Nucleus accumbens (tissue), 56 donors: ENCODE results near the gene ITGB5.

Experiments
- DNase-seq, 56 donors: peaks; one replicate each; lab custom pipeline; 2025; lab: John Stamatoyannopoulos, UW

The ITGB5 gene

GRCh38 chr3:124776856-124777255 lies 110.3 kb downstream of the ITGB5 start:
- no peak for DNase-seq

GRCh38 chr3:124775877-124776276 lies 111.3 kb downstream of the ITGB5 start:
- DNase-seq: no peak

DNA sequence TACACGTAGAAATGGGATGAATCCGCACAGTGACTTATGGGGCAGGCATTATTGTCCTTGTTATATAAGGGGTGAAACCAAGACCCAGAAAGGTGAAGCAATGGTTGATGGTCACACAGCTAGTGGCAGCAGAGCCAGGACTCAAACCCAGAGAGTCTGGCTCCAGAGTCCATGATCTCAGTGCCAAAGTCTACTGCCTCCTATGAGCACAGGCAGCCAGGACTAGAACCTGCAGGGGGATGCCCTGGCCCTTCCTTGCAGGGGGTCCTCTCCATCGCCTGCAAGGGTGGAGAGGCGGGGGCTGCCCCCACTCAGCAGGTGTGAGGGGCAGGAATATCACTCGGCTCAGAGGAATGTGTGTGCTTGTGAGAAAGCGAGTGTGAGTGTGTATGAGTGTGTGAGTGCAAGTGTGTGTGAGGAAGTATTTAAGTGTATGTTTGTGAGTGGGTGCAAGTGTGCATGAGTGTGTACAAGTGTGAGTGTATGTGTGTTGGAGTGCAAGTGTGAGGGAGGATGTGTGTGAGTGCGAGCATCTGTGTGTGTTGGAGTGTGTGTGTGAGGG lies 112.2 kb downstream of the ITGB5 start:
- DNase-seq: no peak

DNA sequence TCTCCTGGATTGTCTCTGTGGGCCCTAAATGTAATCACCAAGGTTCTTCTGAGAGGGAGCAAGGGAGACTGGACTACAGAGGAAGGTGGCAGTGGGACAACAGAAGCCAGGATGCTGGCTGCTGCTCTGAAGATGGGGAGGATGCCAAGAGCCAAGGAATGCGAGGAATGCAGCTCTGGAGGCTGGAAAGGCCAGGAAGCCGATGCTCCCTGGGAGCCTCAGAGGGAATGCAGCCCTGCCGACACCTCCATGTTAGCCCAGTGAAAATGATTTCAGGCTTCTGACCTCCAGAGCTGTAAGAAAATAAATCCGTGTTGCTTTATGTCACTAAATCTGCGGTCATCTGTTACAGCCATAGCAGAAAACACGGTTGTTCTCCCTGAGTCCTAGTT lies 112.8 kb downstream of the ITGB5 start:
- DNase-seq: no peak

- no peak for DNase-seq
These were observed 113.5 kb downstream of the ITGB5 start for GRCh38 chr3:124773351-124774326.

- DNase-seq: peak in 48 of 56 donors; percentile 13 to 83 (median 55)
These were observed 114.9 kb downstream of the ITGB5 start for GRCh38 chr3:124772081-124772831.

GRCh38 chr3:124771083-124771445 lies 116.1 kb downstream of the ITGB5 start:
- no peak for DNase-seq

DNA sequence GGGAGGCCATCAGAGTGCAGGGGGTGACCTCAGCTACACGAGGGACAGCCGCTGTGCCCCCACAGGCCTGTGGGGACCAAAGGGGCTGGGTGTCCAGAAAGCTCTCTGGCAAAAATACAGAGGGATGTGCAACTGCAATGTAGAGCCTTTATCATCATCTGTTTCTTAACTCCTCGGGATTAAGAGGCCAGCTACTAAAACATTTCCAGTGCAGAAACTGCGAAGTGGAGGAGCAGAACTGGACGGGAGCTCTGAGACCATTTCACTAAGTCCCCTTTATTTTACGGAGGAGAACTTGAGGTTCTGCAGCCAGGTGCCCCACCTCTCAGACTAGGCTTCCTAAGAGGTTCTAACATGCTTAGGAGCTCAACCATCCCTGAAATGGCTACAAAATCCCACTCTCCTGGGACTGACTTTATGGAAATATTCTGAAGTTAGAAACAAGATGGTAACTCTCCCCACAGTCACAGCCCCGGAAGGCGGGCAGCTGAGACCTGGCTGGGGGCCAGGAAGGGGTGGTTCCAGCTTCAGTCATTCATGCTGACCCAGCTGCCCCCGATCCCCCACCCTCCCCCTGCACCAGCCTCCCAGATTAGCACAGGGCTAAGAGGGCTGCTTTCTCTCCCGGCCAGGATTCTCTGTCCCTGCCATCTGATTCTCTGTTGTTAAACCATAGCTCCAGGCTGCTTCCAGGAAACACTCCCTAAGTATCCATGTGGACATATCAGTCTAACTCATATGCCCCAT lies 116.7 kb downstream of the ITGB5 start:
- DNase-seq: peak in 42 of 56 donors; percentile 8 to 75 (median 42)

GRCh38 chr3:124769462-124769861 lies 117.7 kb downstream of the ITGB5 start:
- no peak for DNase-seq

- no peak for DNase-seq
These were observed 118.4 kb downstream of the ITGB5 start for GRCh38 chr3:124768812-124769211.

DNA sequence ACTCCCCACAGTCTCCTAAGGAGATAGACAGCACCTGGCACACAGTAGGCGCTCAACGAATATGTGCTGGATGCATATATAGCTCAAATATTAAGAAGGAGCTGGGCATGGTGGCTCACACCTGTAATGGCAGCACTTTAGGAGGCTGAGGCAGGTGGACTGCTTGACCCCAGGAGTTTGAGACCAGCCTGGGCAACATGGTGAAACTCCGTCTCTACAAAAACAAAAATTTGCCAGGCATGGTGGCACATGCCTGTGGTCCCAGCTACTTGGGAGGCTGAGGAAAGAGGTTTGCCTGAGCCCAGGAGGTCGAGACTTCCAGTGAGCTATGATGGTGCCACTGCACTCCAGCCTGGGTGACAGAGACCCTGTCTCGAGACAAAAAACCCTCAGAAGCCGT lies 119.5 kb downstream of the ITGB5 start:
- DNase-seq: no peak

- no peak for DNase-seq
These were observed 119.9 kb downstream of the ITGB5 start for GRCh38 chr3:124767264-124767663.

DNA sequence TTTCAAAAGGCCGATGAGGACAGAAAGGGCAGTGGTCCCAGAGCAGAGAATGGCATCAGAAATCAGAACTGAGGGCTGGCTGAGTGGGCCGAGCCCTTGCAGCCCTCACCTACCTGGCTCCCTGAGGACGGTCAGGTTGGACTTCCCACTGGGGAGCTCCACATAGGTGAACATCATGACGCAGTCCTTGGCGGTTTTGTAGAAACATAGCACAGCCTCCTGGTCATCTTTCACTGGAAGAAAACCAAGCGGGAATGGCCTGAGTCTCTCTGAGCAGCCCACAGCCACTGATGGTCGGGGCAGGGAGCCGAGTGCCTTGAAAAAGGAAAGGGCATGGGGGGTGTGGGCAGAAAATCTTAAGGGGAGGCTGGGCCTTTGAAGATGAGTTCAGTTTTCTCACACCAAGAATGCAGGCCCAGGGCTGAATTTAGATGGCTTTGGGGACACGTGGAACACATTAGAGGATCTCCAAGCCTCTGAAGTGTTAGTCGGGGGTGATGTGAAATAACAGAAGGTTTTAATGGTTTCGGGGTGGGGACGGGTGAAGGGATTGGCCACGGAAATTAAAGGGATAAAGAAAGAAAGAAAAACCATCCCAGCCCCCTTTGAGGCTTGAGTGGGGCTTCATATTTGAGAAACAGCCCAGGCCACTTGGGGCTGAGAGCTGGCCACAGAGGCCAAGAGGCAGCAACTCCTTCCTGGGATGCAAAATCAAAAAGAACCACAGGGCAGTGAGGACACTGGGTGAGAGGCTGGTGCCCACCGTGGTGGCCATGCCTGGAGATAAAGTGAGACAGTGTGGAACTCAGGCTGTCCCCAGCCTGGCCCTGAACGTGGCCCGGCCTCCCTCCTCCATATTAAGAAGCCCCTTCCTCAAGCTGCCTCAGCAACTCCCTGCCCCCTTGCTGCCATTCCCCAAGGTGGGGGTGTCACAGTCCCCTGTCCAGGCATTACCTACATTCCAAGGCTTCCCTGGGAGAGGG lies 120.8 kb downstream of the ITGB5 start:
- DNase-seq: no peak

- DNase-seq: no peak
These were observed 121.8 kb downstream of the ITGB5 start for GRCh38 chr3:124765197-124765840.

DNA sequence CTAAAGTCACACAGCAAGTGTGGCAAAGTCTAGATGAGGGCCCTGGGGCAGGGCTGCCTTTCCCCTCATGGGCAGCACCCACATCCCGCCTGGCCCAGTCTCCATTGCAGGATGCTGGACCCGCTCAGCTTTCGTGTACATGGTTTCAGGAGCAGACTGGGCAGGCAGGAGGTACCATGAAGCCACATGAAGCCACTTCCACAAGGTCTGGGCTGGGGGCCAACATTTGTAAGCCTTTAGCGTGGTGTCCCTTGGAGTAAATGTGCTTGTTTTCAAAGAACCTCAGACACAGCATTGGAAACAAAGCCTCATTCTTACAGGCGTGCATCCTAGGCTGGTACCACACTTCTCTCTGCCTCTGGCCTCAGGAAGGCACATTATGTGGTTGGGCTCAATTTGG lies 122.4 kb downstream of the ITGB5 start:
- DNase-seq: peak in 16 of 56 donors; percentile 17 to 53 (median 30)

DNA sequence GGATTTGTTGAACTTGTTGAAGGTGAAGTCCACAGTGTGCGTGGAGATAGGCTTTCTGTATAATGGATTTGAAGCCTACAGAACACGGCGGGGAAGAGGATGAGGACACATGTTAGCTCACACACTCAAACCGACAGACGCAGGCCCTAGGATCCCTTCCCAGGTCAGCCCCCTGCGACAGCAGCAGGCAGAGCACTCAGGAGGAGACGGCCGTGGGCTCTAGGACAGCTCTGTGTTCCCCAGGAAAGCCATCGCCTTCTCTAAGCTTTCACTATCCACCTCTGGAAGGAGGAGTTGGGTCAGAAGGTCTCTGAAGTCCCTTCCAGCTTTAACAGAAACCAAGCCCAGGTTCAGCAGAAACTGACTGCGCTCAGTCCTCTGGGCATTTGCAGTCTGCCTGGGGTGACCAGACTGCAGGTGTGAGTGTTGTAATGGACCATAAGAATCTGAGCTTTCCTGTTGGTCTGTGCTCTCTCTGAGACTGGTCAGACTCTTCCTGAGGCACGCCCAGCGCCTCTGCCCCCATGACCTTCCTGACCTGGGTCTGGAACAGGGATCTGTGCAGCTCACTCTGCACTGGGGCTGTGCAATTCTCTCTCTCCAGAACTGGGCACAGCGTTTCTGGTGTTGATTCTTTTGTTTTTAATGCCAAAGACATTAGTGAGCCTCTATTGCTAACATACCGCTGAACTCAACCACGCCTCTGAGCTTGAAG lies 123.4 kb downstream of the ITGB5 start:
- DNase-seq: no peak

GRCh38 chr3:124763206-124763605 lies 124.0 kb downstream of the ITGB5 start:
- no peak for DNase-seq

GRCh38 chr3:124762661-124763011 lies 124.5 kb downstream of the ITGB5 start:
- DNase-seq: no peak
